Activated CD8-positive, alpha-beta memory T cell treated with anti-CD3 and anti-CD28 coated beads, Interleukin-2, amount 50 U/mL, for 4 hours (primary cell): Measurements from ENCODE around the gene DBT.
"Not testable (repeated sequence)": the region's sequence is repeated elsewhere in the genome, so short reads cannot be mapped to it uniquely, and the experiment has no call there.

Source experiments
- DNase-seq: peaks from one replicate; pipeline ENCODE4 v3.0.0-alpha.2; 2020

Gene DBT

DNA sequence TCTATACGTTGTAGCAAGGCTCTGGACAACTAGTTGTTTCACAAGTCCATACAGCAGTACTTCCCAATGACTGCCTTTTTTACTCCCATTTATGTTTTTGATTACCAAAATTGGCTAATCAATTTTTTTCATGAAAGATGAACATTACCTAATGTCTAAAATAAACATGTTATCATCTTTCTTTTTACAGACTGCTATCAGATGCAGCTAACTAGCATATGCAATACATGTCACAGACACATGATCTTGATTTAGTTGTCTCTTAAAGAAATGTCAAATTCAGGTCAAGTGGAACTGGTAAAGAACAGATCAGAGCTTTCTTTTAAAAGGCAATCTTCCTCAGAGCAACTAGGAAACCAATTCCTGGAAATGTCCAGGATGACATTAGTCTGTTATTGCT lies 630 bp upstream of the DBT start:
- DNase-seq: no peak

DNA sequence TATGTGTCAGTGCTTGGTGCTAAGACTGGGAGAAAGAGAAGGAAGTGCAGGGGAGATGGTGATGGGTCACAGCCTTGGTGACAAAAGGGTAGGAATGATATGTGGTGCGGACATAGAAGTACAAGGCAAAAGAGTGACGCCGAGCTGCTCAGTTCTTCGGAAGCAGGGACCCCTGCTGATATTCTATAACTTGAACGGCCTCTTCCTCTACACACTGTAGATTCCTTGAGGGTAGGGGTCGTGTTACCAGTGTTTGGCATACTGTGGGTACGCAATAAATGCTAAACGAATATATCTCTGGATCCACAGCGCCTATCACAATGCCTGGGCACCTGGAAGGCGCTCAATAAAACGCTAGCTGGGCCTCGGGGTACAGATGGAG lies 488 bp downstream of the DBT start:
- no peak for DNase-seq

DNA sequence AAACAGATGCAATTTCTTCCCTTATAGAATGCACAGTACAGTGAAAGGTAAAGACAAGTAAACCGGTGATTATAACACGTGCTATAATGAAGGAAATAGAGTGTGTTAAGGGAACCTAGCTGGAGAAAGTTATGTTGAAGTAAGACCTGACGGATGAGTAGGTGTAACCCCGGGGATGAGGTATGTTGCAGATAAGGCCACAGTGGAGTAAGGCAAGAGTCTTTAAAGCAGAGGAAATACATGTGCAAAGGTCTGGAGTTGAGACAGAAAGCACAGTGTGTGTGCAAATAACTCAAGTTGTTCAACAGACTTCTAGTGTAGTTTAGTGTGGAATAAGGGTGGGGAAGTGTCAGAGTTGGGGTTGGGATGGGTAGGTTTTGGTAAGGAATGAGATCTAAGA lies 2.9 kb downstream of the DBT start:
- no peak for DNase-seq

DNA sequence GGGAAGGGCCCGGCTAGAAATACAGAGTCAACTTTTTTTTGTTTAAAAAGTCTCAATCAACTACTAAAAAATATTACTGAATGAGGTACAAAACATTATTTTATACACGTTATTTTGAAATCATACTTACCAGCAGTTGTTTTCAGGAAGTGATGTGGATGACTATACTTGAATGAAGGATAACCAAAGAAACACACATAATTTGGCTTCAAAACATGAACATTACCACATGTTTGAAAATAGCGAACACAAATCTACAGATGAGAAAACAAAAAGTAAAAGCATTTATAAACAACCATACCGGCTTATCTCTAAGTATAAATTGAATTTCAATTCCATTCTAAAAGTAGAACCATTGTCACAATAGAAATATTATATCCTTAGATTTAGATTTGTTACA lies 9.0 kb downstream of the DBT start:
- no peak for DNase-seq

DNA sequence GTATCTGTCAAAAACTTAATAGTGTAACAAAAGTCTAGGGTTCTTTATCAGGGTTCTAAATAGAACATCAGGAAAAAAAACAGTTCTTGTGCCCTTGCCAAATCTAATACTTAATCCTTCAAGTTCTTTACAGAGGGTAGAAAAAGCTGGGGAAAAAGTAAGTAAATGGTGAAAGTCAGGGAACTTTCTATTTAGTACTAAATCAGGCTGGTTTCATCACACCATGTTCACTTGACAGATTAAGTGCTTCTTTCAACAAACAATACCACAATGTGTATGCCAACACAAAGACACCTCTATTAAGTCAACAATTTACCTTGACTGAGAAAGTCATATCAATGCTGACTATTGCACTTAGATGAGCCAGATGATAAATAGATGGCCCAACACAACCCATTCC lies 9.7 kb downstream of the DBT start:
- no peak for DNase-seq

DNA sequence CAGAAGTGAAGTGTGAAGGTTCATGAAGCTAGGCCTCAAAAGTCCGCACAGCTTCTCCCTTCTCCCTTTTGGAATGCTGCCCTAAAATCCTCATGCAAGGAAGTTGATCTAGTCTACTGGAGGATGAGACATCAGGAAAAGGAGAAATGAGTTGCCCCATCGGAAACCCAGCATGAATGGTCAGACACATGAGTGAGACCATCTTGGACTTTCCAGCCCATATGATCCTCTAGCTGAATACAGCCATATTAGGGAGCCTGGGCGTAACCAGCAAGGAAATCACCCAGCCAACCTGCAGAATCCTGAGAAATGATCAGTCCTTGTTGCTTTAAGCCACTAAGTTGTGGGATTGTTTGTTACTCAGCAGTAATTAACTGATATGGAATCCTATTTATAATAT lies 12.5 kb downstream of the DBT start:
- no peak for DNase-seq

DNA sequence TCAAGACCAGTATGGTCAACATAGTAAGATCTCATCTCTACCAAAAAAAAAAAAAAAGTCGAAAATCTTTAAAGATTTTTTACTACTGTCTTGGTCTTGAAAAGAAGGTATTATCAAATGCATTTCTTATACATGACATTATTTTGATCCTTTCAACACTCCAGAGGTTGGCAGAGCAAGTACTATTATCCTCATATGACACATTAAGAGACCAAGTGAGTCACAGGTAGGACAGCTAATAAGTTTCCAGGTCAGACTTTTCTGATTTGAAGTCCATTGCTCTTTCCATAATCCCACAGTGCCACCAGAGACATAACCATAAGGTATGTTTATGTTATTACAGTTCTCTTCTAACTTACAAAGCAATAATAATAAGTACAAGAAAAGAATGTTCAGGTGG lies 15.2 kb downstream of the DBT start:
- DNase-seq: no peak

DNA sequence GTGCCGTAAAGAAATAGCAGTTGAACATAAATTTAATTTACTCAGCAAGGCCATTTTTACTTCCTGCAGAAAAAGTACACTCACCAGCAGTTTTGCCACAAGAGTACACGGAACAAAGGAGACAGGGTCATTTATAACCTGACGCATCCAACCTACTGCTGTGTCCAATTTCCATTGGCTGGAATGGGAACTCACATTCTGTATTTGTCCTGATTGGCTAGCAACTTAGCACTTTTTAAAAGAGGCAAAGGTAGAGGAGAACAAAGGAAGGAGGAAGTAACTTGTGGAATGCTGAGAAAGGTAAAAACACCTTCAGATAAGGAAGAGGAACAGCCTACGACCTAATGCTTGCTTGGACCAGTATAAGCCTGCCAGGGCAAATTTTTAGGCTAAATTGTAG lies 16.1 kb downstream of the DBT start:
- not testable (repeated sequence) for DNase-seq

DNA sequence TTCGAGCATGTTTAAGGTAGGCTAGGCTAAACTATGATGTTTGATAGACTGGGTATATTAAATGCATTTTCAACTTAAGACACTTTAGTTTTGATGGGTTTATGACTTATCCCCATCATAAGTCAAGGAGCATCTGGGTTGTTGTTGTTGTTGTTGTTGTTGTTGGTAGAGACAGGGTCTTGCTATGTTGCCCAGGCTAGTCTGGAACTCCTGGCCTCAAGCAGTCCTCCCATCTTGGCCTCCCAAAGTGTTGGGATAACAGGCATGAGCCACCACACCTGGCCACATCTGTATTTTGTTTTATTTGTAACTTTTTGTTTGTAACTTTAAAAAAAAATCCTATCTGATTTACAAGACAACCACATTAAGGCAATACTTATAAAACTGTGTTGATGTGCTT lies 17.5 kb downstream of the DBT start:
- no peak for DNase-seq

DNA sequence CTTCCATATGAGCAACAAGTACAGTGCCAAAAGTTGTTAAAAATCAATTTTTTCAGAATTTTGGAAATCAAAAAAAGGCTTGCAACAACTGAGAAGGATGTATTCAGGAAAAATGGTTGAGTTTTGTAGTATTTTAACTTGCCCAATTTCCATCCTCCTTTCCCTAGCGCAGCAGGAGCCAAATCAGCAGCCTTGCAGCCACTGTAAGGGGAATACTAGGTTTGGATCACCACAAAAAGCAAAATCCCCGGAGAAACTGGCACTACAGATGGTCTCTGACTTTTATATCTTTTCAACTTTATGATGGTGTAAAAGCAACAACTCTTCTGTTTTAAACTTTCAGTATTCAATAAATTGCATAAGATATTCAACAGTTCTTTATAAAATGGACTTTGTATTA lies 17.9 kb downstream of the DBT start:
- no peak for DNase-seq

DNA sequence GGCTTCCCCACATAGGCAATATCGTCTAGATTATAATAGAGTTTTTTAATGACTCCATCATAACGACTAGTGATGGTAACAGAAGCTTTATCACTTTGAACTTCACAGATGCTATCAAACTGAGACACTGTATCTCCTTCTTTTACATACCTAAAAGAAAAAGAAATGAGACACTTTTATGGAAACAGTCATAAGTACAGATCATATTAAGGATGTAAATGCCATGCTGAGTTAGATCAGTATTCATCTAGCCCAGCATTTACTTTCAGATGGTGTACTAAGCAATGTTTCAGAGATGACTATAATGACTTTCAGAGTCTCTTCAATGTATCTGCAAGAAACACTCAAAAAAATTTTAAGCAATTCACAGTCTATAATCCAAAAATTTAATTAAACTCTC lies 18.9 kb downstream of the DBT start:
- DNase-seq: no peak

DNA sequence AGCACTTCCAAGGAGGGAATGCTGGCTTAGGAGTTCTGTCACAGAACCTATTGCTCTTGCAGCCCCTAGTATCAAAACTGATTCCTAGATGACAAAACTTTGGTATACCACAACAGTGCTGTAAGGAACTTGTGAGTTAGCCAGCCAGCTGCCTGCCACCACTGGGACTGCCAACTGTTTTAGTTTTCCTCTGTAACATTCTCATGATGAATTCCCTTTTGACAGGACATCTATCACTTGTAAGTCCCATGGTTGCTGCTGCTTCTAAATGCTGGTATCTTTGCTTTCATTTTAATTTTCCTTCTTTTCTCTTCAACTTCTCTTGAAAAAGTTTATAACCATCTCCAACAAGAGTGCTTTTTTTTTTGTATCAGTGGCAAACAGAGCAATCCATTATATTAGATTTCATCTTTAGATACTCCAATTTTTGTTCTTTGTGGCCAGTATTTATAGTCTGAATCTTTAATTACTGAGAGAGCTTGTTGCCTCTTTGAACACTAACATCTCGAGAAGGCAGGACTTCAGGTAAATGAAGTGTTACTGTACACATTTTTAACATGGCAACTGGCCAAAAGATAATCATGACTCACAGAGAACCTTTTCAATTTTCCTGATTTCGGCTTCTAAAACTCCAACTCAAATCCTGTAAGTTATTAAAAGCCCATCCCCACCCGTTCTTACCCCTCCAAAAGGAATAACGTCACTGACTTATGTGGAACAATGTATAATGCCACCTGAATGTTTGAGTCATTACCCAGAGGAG lies 19.8 kb downstream of the DBT start:
- DNase-seq: no peak

DNA sequence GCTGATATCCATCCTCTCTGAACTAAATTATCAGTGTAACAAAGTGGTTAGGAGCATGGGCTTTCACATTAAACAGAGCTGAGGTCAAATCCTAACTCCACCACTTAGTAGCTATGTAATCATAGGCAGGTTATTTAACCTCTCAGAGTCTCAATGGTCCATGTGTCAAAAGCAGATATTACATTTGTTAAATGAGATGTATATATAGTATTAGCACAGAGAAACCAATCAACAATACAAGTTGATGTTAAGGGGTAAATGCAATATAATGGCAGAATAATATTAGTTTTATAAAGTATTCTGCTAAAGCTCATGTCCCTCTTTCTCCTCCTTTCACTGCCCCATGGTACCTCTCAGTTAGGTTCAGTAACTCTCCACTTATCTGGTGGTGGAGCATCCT lies 27.2 kb downstream of the DBT start:
- no peak for DNase-seq

DNA sequence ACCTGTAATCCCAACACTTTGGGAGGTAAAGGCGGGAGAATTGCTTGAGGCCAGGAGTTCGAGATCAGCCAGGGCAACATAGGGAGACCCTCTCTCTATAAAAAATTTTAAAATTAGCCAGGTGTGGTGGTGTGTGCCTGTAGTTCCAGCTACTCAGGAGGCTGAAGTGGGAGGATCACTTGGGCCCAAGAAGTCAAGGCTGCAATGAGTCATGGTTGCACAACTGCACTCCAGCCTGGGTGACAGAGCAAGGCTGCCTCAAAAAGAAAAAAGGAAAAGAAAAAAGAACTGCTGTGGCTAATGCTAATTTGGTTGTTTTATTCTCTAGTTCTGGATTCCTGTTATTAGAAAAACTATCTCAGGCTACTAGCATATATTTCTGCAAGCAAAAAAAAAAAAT lies 29.8 kb downstream of the DBT start:
- no peak for DNase-seq

DNA sequence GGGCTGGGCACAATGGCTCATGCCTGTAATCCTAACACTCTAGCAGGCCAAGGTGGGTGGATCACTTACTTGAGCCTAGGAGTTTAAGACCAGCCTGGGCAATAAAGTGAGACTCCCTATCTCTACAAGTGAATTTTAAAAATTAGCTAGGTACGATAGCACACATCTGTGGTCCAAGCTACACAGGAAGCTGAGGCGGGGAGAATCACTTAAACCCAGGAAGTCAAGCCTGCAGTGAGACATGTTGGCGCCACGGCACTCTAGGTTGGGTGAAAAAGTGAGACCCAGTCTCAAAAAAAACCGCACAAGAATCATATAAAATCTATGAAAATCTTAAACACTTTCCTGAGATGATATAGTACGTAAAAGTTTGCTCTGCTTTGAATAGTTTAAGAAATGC lies 30.2 kb downstream of the DBT start:
- DNase-seq: no peak

DNA sequence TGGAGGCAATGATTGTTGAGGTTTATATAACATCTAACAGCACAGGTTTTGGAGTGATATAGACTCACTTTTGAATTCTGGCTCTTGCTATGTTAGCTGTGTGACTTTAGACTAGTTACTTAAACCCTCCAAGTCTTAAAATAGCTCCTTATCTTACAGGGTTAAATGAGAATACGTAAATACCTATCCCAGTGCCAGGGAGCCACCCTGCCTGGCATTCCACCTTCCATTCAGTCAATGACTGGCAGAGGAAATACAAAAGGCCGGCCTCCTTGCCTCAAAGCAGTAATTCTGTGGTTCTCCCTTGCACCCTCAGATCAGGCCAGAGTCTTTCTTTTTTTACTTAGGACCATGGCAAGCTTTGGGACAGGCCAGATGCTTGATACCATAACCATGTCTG lies 31.8 kb downstream of the DBT start:
- no peak for DNase-seq

DNA sequence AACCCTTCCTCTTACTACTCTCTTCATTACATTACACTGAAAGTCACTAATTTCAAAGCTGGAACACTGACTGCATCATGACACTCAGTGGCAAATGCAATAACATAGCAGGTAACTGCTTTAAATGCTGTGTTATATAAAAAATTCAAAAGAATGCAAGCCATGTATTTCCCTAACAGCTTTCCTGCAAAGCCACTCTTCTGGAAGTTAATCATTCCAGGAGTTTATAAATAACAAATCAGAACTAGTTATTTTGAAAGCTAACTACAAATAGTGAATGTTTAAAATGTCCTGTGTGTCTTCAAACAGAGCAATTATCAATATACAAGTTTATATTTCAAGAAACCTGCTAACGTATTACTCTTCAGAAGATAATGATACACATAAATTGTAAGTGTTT lies 34.5 kb downstream of the DBT start:
- DNase-seq: no peak

DNA sequence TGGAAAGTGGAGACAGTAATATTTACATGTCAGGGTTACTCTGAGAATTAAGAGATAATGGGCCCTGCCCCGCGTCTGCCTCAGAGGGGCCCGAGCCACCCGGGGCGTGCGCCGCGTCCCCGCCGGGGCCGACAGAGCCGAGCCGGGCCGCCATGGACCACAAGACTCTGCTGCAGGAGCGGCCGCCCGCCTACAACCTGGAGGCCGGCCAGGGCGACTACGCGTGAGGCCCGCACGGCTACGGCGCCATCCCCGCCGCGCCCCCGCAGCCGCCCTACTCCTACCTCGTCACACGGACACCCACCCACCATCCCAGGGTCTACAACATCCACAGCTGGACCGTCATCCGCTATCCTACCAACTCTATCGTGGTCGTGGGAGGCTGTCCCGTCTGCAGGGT lies 36.5 kb downstream of the DBT start:
- DNase-seq: no peak

DNA sequence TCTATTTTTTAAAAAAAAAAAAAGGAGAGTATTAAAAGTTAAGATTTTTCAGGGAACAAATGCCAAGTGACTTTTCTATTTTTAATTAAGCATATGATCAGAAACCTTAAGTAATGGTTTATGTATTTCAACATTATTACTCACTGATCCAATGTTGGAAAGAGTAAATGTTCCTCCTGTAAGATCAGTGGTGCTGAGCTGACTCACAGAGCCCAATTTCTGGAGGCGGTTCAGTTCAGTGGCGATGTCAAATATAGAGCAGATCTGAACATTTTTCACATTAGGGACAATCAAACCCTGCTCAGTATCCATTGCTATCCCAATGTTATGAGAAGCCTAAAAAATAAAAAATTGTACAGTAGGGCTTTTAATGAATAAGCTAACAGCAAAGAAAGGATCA lies 43.3 kb downstream of the DBT start:
- no peak for DNase-seq

DNA sequence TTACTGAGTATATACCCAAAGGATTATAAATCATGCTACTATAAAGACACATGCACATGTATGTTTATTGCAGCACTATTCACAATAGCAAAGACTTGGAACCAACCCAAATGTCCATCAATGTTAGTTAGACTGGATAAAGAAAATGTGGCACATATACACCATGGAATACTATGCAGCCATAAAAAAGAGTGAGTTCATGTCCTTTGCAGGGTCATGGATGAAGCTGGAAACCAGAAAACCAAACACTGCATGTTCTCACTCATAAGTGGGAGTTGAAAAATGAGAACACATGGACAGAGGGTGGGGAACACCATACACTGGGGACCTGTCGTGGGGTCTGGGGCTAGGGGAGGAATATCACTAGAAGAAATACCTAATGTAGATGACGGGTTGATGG lies 44.0 kb downstream of the DBT start:
- not testable (repeated sequence) for DNase-seq

DNA sequence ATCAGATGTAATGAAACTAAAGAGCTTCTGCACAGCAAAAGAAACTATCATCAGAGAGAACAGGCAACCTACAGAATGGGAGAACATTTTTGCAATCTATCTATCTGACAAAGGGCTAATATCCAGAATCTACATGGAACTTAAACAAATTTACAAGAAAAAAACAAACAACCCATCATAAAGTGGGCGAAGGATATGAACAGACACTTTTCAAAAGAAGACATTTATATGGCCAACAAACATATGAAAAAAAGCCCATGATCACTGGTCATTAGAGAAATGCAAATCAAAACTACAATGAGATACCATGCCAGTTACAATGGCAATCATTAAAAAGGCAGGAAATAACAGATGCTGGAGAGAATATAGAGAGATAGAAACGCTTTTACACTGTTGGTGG lies 44.5 kb downstream of the DBT start:
- not testable (repeated sequence) for DNase-seq

DNA sequence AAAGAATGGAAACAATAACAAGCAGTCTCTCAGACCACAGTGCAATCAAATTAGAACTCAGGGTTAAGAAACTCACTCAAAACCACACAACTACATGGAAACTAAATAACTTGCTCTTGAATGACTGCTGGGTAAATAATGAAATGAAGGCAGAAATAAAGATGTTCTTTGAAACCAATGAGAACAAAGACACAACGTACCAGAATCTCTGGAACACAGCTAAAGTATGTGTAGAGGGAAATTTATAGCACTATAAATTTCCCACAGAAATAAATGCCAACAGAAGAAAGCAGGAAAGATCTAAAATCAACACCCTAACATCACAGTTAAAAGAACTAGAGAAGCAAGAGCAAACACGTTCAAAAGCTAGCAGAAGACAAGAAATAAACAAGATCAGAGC lies 46.9 kb downstream of the DBT start:
- DNase-seq: not testable (repeated sequence)

DNA sequence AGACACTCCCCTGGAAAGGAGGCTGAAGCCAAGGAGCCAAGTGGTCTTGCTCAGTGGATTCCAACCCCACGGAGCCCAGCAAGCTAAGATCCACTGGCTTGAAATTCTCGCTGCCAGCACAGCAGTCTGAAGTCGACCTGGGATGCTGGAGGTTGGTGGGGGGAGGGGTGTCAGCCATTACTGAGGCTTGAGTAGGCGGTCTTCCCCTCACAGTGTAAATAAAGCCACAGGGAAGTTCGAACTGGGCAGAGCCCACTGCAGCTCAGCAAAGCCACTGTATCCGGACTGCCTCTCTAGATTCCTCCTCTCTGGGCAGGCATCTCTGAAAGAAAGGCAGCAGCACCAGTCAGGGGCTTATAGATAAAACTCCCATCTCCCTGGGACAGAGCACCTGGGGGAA lies 49.6 kb downstream of the DBT start:
- not testable (repeated sequence) for DNase-seq

DNA sequence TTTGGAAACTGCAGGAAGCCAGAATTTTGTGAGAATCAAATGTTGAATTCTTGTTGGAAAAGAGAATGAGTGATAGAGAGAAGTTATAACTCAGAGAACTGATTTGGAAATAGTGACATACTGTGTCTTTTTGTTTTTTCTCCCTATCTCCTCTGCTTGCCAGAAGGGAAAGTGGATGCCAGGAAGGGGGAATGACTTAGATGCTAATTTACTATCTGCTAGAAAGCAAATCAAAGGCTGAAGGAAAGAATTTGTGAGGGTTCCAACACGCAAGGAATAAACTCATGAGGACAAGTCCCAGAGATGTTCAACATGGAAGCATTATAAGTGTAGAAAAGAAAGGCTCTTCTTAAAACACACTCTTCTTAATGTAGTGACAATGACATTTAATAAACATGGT lies 51.0 kb downstream of the DBT start:
- no peak for DNase-seq

DNA sequence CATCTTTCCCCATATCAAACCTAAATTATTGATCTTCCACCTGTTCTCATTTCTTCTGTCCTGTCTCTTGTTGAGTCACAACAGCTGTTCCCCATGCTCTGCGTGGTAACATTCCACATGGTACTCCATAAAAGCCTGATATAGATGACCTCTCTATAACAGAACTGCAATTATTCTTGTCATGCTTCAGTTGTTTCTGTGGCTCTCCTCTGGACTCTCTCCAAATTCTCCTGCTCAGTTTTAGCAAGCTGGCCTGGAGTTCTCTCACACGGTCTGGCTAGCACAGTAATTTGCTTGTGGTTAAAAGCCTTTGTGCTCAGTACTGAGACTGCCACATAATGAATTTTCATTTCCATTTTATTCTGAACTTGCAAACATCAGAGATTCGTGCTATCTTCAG lies 61.0 kb downstream of the DBT start:
- DNase-seq: no peak

DNA sequence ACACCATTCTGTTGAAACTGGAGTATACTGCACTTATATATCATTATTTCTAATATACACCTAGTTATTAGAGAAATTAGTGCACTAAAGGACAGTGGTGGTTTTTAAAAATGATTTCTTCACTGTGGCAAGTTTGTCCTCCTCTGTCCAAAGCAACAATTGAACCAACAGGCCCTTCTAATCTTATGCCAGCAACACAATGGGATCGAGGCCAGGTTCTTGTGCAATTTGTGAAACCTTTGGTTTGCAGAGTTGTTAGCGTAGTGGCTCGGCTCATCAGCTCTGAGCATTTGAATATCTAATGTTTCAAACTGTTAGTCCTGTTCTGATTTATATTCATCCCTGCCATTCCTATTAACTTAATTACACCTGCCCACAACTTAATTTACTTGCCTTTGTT lies 61.7 kb downstream of the DBT start:
- no peak for DNase-seq
